Activated CD4-positive, alpha-beta memory T cell treated with anti-CD3 and anti-CD28 coated beads for 36 hours (primary cell): ENCODE data around the gene REL. TPM values are rescaled to one million over a fixed set of nuclear protein-coding genes. Genes with fewer than 3 reads are reported as not detected.

ENCODE experiments used
- CTCF ChIA-PET: fragments of 350-600 bp; sonication (Branson Sonifier 250); formaldehyde crosslinking; loops from one replicate; lab custom pipeline; 2021; ENCODE audit warnings: antibody characterized with exemption, inconsistent platforms; lab: Charles Lee
- POLR2A ChIA-PET: fragments of 350-600 bp; sonication (Branson Sonifier 250); formaldehyde crosslinking; loops from one replicate; lab custom pipeline; 2021; ENCODE audit warnings: antibody characterized with exemption; lab: Charles Lee
- DNase-seq: peaks from one replicate; pipeline ENCODE4 v3.0.0-alpha.2; 2020
- H3K27ac Mint-ChIP-seq: one replicate; pipeline ENCODE4 v1.8.0; 2021; ENCODE audit warnings: mixed read lengths
- H3K27me3 Mint-ChIP-seq: one replicate; pipeline ENCODE4 v1.8.0; 2021; ENCODE audit warnings: mixed read lengths
- H3K36me3 Mint-ChIP-seq: one replicate; pipeline ENCODE4 v1.8.0; 2021; ENCODE audit warnings: mixed read lengths
- H3K4me1 Mint-ChIP-seq: one replicate; pipeline ENCODE4 v1.8.0; 2021; ENCODE audit warnings: low read depth, mixed read lengths
- H3K4me3 Mint-ChIP-seq: one replicate; pipeline ENCODE4 v1.8.0; 2021; ENCODE audit warnings: mild to moderate bottlenecking, mixed read lengths
- H3K9me3 Mint-ChIP-seq: one replicate; pipeline ENCODE4 v1.8.0; 2021; ENCODE audit warnings: mixed read lengths
- intact Hi-C: fragments of 100-400 bp; cut with micrococcal nuclease; formaldehyde crosslinking; loops from one replicate; pipeline ENCODE4 v1.15.1; 2023
- total RNA-seq, 2 experiments: library from RNA; stranded (reverse); gene quantifications; one replicate each; pipeline ENCODE4 v1.2.3, GENCODE V29; 2021

Gene REL
- total RNA-seq: 10 to 100 TPM; 37.1 to 38.1 TPM

GRCh38 chr2:60881047-60881932, at the start of gene REL:
Gene REL (plus strand): TSS chr2:60881574. CDS start chr2:60881841, 267 bp downstream.
- Mint-ChIP-seq H3K4me1 (peaks cover 27% of the 10 kb centered on the region), H3K9me3 (no peaks in the 10 kb centered on the region), H3K27ac (peak within 1 kb of the TSS; percentile 96), H3K36me3 (peaks cover 22% of the 10 kb centered on the region), H3K4me3 (peak within 1 kb of the TSS; percentile 100), H3K27me3 (no peaks in the 10 kb centered on the region)
- DNase-seq: peak; percentile 94
- CTCF ChIA-PET: interaction anchor here (1.2 to 2.8 kb wide), 6 partner anchors 12 to 118 kb away, joined by 3 to 16 read pairs (median 8); no protein-coding TSS in a partner anchor
- POLR2A ChIA-PET: interaction anchor here (0.7 to 3.2 kb wide), 18 partner anchors 10 to 136 kb away, joined by 3 to 28 read pairs (median 4); partner anchors contain the start of genes PAPOLG and PEX13
- intact Hi-C loops: loop anchor here (1.0 to 5.0 kb wide), 5 partner anchors 9 to 1426 kb away; partner anchors contain the start of genes PEX13, USP34 and XPO1

- H3K27ac Mint-ChIP-seq: no peak overlapping the region
- intact Hi-C loops: loop anchor here (1.0 kb wide), 1 partner anchor 40 kb away; no protein-coding TSS in a partner anchor
Observed at GRCh38 chr2:60831921-60832320, 49.5 kb upstream of the REL start.

GRCh38 chr2:60832621-60833020, 48.8 kb upstream of the REL start:
- ChIA-PET CTCF (interaction anchor here (1.0 to 1.6 kb wide), 4 partner anchors 15 to 167 kb away, joined by 3 to 5 read pairs (median 3); no protein-coding TSS in a partner anchor), POLR2A (interaction anchor here (0.7 to 1.8 kb wide), 3 partner anchors 13 to 50 kb away, joined by 3 to 7 read pairs (median 5); partner anchors contain the start of gene REL)
- no peak for DNase-seq
- Mint-ChIP-seq H3K4me1 (peaks cover 23% of the 10 kb centered on the region), H3K27ac (peak overlapping the region; percentile 53), H3K27me3 (peaks cover 4% of the 10 kb centered on the region), H3K36me3 (no peaks in the 10 kb centered on the region), H3K9me3 (no peaks in the 10 kb centered on the region), H3K4me3 (no peak overlapping the region)
- intact Hi-C loops: loop anchor here (1.0 kb wide), 1 partner anchor 40 kb away; no protein-coding TSS in a partner anchor

More at GRCh38 chr2:60831921-60832320, 49.5 kb upstream of the REL start:
- CTCF ChIA-PET: interaction anchor here (1.4 to 1.6 kb wide), 2 partner anchors 27 to 168 kb away, joined by 3 to 5 read pairs; no protein-coding TSS in a partner anchor
- H3K27me3 Mint-ChIP-seq: peaks cover 4% of the 10 kb centered on the region
- POLR2A ChIA-PET: interaction anchor here (0.7 to 1.8 kb wide), 2 partner anchors 49 to 51 kb away, joined by 3 to 5 read pairs; partner anchors contain the start of gene REL
- no peak overlapping the region for H3K4me3 Mint-ChIP-seq
- H3K36me3 Mint-ChIP-seq: no peaks in the 10 kb centered on the region
- DNase-seq: no peak
- peaks cover 26% of the 10 kb centered on the region for H3K4me1 Mint-ChIP-seq
- no peaks in the 10 kb centered on the region for H3K9me3 Mint-ChIP-seq

- ChIA-PET CTCF (no interaction called here), POLR2A (interaction anchor here (0.6 kb wide), 1 partner anchor 39 kb away, joined by 7 read pairs; no protein-coding TSS in a partner anchor)
- Mint-ChIP-seq H3K9me3 (no peaks in the 10 kb centered on the region), H3K27ac (peak overlapping the region; percentile 3), H3K4me1 (peaks cover 23% of the 10 kb centered on the region), H3K36me3 (no peaks in the 10 kb centered on the region), H3K27me3 (peaks cover 4% of the 10 kb centered on the region), H3K4me3 (no peak overlapping the region)
- intact Hi-C loops: no loop called here
- no peak for DNase-seq
Observed at GRCh38 chr2:60834270-60834717, 47.1 kb upstream of the REL start.

GRCh38 chr2:60836491-60836890, 44.9 kb upstream of the REL start:
- H3K4me1 Mint-ChIP-seq: peaks cover 31% of the 10 kb centered on the region
- no peaks in the 10 kb centered on the region for H3K9me3 Mint-ChIP-seq
- H3K4me3 Mint-ChIP-seq: no peak overlapping the region
- POLR2A ChIA-PET: no interaction called here
- intact Hi-C loops: no loop called here
- no peaks in the 10 kb centered on the region for H3K36me3 Mint-ChIP-seq
- no peak for DNase-seq
- H3K27me3 Mint-ChIP-seq: peaks cover 2% of the 10 kb centered on the region
- CTCF ChIA-PET: no interaction called here
- no peak overlapping the region for H3K27ac Mint-ChIP-seq

- CTCF ChIA-PET: no interaction called here
- no peak overlapping the region for H3K4me3 Mint-ChIP-seq
- no peak overlapping the region for H3K27ac Mint-ChIP-seq
- H3K36me3 Mint-ChIP-seq: no peaks in the 10 kb centered on the region
- no peaks in the 10 kb centered on the region for H3K9me3 Mint-ChIP-seq
- H3K4me1 Mint-ChIP-seq: peaks cover 31% of the 10 kb centered on the region
- POLR2A ChIA-PET: no interaction called here
- no peak for DNase-seq
- intact Hi-C loops: no loop called here
- H3K27me3 Mint-ChIP-seq: peaks cover 2% of the 10 kb centered on the region
Observed at GRCh38 chr2:60837123-60837522, 44.3 kb upstream of the REL start.

- DNase-seq: no peak
- Mint-ChIP-seq H3K9me3 (no peaks in the 10 kb centered on the region), H3K4me1 (peaks cover 20% of the 10 kb centered on the region), H3K27ac (no peak overlapping the region), H3K27me3 (no peaks in the 10 kb centered on the region), H3K4me3 (no peak overlapping the region), H3K36me3 (no peaks in the 10 kb centered on the region)
- intact Hi-C loops: no loop called here
- ChIA-PET POLR2A (no interaction called here), CTCF (no interaction called here)
Observed at GRCh38 chr2:60838481-60838880, 42.9 kb upstream of the REL start.

- intact Hi-C loops: no loop called here
- ChIA-PET CTCF (interaction anchor here (0.9 kb wide), 1 partner anchor 34 kb away, joined by 3 read pairs; no protein-coding TSS in a partner anchor), POLR2A (interaction anchor here (0.8 kb wide), 1 partner anchor 43 kb away, joined by 3 read pairs; the partner anchor contains the start of gene REL)
- Mint-ChIP-seq H3K4me3 (no peak overlapping the region), H3K27ac (no peak overlapping the region), H3K36me3 (no peaks in the 10 kb centered on the region), H3K9me3 (no peaks in the 10 kb centered on the region), H3K4me1 (peaks cover 23% of the 10 kb centered on the region), H3K27me3 (no peaks in the 10 kb centered on the region)
- DNase-seq: no peak
Observed at GRCh38 chr2:60839126-60839813, 42.1 kb upstream of the REL start.

- CTCF ChIA-PET: no interaction called here
- Mint-ChIP-seq H3K27me3 (no peaks in the 10 kb centered on the region), H3K4me1 (peaks cover 20% of the 10 kb centered on the region), H3K4me3 (no peak overlapping the region), H3K9me3 (no peaks in the 10 kb centered on the region), H3K27ac (no peak overlapping the region), H3K36me3 (no peaks in the 10 kb centered on the region)
- intact Hi-C loops: no loop called here
- DNase-seq: no peak
- POLR2A ChIA-PET: no interaction called here
Observed at GRCh38 chr2:60840880-60841279, 40.5 kb upstream of the REL start.

- intact Hi-C loops: no loop called here
- POLR2A ChIA-PET: no interaction called here
- H3K36me3 Mint-ChIP-seq: no peaks in the 10 kb centered on the region
- no peaks in the 10 kb centered on the region for H3K27me3 Mint-ChIP-seq
- peaks cover 20% of the 10 kb centered on the region for H3K4me1 Mint-ChIP-seq
- no peak overlapping the region for H3K4me3 Mint-ChIP-seq
- no peaks in the 10 kb centered on the region for H3K9me3 Mint-ChIP-seq
- CTCF ChIA-PET: no interaction called here
- DNase-seq: no peak
- H3K27ac Mint-ChIP-seq: no peak overlapping the region
Observed at GRCh38 chr2:60843006-60843405, 38.4 kb upstream of the REL start.

GRCh38 chr2:60844105-60844504, 37.3 kb upstream of the REL start:
- ChIA-PET POLR2A (no interaction called here), CTCF (no interaction called here)

More at GRCh38 chr2:60844105-60844504, 37.3 kb upstream of the REL start:
- Mint-ChIP-seq H3K4me3 (no peak overlapping the region), H3K36me3 (no peaks in the 10 kb centered on the region), H3K4me1 (peaks cover 20% of the 10 kb centered on the region), H3K27ac (peak overlapping the region; percentile 5), H3K9me3 (no peaks in the 10 kb centered on the region), H3K27me3 (no peaks in the 10 kb centered on the region)
- peak; percentile 25 for DNase-seq
- intact Hi-C loops: no loop called here
